Thyroid gland (tissue), 4 donors: ENCODE measurements around the gene PRKD3.

Experiments
- CTCF ChIP-seq, 6 experiments: fragments of 200-600 bp in 3 of 6; fragments of 450-650 bp in 3 of 6; sonication (generic) in 3 of 6; IDR thresholded peaks; one replicate each; pipeline ENCODE4 v1.5.1; 2016 to 2019; ENCODE audit warnings: antibody characterized with exemption in 6 of 6, mild to moderate bottlenecking in 2 of 6, inconsistent platforms in 1 of 6, moderate library complexity in 1 of 6
- POLR2A ChIP-seq, 2 donors: fragments of 450-650 bp; IDR thresholded peaks; one replicate each; pipeline ENCODE4 v1.6.1; 2017; ENCODE audit warnings: antibody characterized with exemption in 2 of 2, mild to moderate bottlenecking in 2 of 2, moderate library complexity in 1 of 2

- no peak for TF ChIP-seq CTCF (IDR thresholded peaks at IDR 0.05)
- no peak for TF ChIP-seq POLR2A (IDR thresholded peaks at IDR 0.05)
Observed at GRCh38 chr2:37342591-37343220, 18.1 kb upstream of the PRKD3 start.
